ENCODE data around the gene PHACTR3. TPM values are rescaled to one million over a fixed set of nuclear protein-coding genes. Genes with fewer than 3 reads are reported as not detected.

Gene PHACTR3
- total RNA-seq, 1 donor from 2014 or later, result 2.1 TPM

DNA sequence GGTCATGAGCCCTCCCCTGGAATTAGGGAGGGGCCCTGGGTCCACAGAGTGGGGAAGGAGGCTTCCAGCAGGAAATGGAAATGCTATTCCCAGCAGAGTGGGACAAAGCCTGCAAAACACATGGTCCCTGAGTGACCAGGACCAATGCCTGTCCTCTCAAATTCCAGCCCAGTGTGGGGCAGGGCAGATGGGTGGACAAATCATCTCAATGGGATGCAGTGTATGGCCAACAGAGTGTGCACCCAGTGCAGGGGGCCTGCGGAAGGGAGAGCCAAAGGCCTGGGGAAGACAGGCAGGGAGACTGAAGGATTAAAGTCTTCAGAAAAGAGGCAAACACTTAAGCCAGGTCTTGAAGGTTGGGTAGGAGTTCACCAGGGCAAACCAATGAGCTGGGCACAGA, 28.7 kb upstream of the PHACTR3 start:
- Mint-ChIP-seq H3K36me3 (no peaks in the 10 kb centered on the region), H3K4me3 (no peak overlapping the region), H3K9me3 (no peaks in the 10 kb centered on the region), H3K27ac (no peak overlapping the region), H3K27me3 (peaks cover 81% of the 10 kb centered on the region), H3K4me1 (ENCODE audit: unreplicated experiment) (peaks cover 20% of the 10 kb centered on the region)
- no peak for DNase-seq (ENCODE audit: extremely low spot score, unreplicated experiment)
- TF ChIP-seq, protein P1, sequence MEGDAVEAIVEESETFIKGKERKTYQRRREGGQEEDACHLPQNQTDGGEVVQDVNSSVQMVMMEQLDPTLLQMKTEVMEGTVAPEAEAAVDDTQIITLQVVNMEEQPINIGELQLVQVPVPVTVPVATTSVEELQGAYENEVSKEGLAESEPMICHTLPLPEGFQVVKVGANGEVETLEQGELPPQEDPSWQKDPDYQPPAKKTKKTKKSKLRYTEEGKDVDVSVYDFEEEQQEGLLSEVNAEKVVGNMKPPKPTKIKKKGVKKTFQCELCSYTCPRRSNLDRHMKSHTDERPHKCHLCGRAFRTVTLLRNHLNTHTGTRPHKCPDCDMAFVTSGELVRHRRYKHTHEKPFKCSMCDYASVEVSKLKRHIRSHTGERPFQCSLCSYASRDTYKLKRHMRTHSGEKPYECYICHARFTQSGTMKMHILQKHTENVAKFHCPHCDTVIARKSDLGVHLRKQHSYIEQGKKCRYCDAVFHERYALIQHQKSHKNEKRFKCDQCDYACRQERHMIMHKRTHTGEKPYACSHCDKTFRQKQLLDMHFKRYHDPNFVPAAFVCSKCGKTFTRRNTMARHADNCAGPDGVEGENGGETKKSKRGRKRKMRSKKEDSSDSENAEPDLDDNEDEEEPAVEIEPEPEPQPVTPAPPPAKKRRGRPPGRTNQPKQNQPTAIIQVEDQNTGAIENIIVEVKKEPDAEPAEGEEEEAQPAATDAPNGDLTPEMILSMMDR (conservative IDR thresholded peaks at IDR 0.05), result no peak

DNA sequence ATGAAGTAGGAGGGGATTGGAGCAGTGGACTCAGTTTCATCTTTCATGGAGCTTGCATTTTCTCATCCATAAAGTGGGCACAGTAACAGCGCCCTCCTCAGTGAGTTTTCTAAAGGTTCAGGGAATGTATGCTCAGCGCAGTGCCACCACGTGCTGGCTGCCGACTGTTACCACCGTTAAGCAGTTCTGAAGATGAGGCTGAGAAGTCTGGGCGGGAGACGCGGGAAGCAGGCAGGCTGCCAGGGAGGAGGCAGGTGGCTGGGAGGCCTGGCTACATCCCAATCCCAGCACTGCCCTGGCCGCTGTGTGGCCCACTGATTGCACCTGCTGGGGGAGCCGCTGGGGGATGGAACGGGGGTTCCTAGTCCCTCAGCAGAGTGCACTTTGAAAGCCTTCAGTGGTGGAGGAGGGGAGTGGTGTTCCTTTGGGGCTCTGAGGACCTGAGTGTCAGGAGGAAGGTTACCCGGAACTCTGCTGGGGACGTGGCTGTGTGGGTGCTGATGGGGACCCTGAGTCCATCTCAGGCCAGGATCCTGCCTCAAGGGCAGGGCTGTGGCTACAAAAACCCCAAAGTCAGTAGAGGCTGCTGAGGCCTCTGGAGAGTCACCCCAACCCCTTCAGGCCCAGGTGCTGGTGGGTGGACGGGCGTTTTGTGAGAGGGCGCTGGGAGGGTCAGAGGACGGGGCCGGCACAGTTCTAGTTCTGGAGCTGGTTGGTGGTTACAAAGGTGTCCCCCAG, 28.0 kb upstream of the PHACTR3 start:
- H3K27ac Mint-ChIP-seq, result no peak overlapping the region
- DNase-seq (ENCODE audit: extremely low spot score, unreplicated experiment), result no peak

DNA sequence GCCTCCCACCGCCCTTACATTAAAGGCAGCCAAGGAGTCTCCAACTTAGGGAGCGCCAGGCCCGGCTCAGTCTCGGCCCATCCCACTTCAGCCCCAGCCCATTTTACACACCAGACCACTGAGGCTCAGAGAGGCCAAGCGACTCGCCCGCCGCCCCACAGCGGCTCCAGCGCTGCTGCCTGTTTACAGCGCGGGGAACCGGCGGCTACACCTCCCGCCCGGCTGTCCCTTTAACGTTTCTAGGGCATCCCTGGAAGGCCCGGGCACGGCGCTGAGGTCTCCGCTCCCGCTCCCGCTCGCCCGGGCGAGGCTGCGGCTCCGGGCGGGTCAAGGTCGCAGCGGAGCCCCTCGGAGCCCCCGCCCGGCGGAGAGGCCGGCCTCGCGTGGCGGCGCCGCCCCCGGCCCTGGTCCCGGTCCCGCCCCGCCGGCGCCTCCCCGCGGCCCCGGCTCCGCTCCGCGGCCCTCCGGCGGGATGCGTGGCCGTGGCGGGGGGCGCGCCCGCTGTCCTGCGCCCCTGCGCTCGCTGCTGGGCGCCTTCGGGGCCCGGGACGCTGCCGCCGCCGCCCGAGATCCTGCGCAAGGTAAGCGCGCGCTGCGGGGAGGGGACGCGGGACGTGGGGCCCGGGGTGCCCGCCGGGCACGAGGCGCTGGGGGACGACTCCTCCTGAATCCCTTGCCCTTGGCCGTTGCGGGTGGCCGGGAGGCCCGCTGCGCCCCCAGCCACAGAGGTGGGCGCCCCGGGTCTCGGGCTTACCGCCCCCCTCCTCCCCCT, 27.1 kb upstream of the PHACTR3 start:
- TF ChIP-seq, protein P1 (conservative IDR thresholded peaks at IDR 0.05), result no peak
- H3K4me3 Mint-ChIP-seq, result peak overlapping the region; percentile 52
- no peak for DNase-seq (ENCODE audit: extremely low spot score, unreplicated experiment)
- no peaks in the 10 kb centered on the region for H3K9me3 Mint-ChIP-seq
- H3K36me3 Mint-ChIP-seq, result no peaks in the 10 kb centered on the region
- H3K4me1 Mint-ChIP-seq (ENCODE audit: unreplicated experiment), result peaks cover 18% of the 10 kb centered on the region
- peaks cover 79% of the 10 kb centered on the region for H3K27me3 Mint-ChIP-seq
- no peak overlapping the region for H3K27ac Mint-ChIP-seq

More for the DNA sequence above, 28.0 kb upstream of the PHACTR3 start:
- TF ChIP-seq, protein P1 (conservative IDR thresholded peaks at IDR 0.05), result no peak
- peaks cover 79% of the 10 kb centered on the region for H3K27me3 Mint-ChIP-seq
- H3K9me3 Mint-ChIP-seq, result no peaks in the 10 kb centered on the region
- peak overlapping the region; percentile 69 for H3K4me3 Mint-ChIP-seq
- H3K36me3 Mint-ChIP-seq, result no peaks in the 10 kb centered on the region
- H3K4me1 Mint-ChIP-seq (ENCODE audit: unreplicated experiment), result peaks cover 20% of the 10 kb centered on the region

DNA sequence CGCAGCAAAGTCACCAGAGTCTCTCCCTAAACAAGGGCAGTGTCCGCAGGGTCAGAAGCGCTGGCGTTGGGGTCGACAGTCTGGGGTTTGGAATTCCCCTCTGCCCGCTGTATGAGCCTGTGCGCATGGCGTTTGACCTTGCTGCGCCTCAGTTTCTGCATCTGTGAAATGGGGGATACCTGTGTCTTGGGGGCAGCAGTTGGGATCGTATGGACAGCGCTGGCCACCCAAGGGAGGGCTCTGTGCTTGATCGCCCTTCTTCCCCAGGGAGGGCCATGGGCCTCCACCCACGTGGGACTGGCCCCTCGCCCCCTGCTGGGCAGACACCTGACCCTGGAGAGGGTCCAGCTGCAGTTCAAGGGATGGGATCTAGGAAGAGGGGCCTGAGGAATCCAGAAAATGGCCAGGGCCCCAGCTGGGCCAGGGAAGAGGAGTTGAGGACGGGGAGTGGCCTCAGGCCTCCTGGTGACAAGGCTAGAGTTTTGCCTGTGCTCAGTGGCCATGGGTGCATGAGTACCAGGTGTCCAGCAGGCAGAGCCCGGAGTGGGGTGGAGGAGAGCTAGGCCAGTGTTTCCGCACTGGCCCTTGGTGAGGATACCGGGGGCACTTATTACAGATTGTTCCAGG, 26.4 kb upstream of the PHACTR3 start:
- Mint-ChIP-seq H3K9me3 (no peaks in the 10 kb centered on the region), H3K27me3 (peaks cover 84% of the 10 kb centered on the region), H3K36me3 (no peaks in the 10 kb centered on the region), H3K27ac (no peak overlapping the region), H3K4me1 (ENCODE audit: unreplicated experiment) (peaks cover 25% of the 10 kb centered on the region), H3K4me3 (no peak overlapping the region)
- no peak for DNase-seq (ENCODE audit: extremely low spot score, unreplicated experiment)
- TF ChIP-seq, protein P1 (conservative IDR thresholded peaks at IDR 0.05), result peak; percentile 22

DNA sequence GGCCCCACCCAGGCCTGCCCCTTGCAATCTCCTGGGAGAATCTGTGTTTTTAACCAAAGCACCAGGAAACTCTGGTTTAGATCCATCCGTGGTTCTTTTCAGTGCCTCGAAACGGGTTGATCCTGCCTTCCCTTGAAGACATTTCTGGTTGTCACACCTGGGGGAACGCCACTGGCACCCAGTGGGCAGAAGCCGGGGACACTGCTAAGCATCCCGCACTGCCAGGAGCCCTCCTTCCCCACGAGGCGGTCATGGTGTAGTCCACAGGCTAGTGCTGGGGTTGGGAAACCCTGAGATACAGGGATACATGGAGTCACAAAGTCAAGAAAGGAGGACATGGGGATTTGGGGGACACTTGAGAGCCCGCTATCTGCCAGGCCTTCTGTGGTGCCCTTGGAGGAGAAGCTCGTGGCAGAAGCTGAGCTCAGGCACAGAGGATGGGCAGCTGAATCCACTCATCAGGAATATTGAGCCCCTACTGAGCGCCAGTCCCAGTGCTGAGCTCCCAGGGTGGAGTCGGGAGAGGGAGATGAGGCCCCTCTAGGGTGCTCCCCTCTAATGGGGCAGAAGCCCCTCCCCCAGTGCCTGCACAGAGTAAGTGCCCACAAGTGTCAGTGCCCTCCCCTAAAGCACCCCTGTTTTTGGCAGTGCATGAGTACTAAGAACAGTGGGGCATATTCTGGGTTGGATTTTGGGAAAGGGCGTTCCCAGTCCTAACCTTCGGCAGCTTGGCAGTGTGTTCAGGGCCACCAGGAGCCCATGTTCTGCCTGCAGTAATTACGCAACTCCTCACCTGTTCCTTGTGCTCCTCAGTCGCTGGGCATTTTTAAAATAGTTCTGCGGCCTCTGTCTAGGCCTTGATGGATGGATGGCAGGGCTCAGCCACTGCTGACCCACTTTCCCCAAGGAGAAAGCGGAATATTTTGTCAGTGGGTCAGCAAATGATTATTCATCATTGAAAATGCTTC, 25.6 kb upstream of the PHACTR3 start:
- Mint-ChIP-seq H3K9me3 (no peaks in the 10 kb centered on the region), H3K36me3 (no peaks in the 10 kb centered on the region), H3K4me1 (ENCODE audit: unreplicated experiment) (peaks cover 28% of the 10 kb centered on the region), H3K27me3 (peaks cover 80% of the 10 kb centered on the region), H3K4me3 (peak overlapping the region; percentile 60), H3K27ac (no peak overlapping the region)
- TF ChIP-seq, protein P1 (conservative IDR thresholded peaks at IDR 0.05), result no peak
- DNase-seq (ENCODE audit: extremely low spot score, unreplicated experiment), result no peak
